GM12873 (cell line): Measurements from ENCODE around the gene PRELID3B.

Experiments used
- TF ChIP-seq, protein P1 (sequence below): IDR thresholded peaks from 2 replicates; pipeline ENCODE4 v1.5.1; 2012; ENCODE audit warnings: low read depth, mild to moderate bottlenecking, moderate library complexity, low read length, control low read depth; ENCODE audit not compliant: insufficient read depth; ENCODE audit errors: missing control alignments

PRELID3B gene

GRCh38 chr20:59032713-59033059, 9.9 kb downstream of the PRELID3B start:
- TF ChIP-seq, protein P1, sequence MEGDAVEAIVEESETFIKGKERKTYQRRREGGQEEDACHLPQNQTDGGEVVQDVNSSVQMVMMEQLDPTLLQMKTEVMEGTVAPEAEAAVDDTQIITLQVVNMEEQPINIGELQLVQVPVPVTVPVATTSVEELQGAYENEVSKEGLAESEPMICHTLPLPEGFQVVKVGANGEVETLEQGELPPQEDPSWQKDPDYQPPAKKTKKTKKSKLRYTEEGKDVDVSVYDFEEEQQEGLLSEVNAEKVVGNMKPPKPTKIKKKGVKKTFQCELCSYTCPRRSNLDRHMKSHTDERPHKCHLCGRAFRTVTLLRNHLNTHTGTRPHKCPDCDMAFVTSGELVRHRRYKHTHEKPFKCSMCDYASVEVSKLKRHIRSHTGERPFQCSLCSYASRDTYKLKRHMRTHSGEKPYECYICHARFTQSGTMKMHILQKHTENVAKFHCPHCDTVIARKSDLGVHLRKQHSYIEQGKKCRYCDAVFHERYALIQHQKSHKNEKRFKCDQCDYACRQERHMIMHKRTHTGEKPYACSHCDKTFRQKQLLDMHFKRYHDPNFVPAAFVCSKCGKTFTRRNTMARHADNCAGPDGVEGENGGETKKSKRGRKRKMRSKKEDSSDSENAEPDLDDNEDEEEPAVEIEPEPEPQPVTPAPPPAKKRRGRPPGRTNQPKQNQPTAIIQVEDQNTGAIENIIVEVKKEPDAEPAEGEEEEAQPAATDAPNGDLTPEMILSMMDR, result peak; percentile 24

DNA sequence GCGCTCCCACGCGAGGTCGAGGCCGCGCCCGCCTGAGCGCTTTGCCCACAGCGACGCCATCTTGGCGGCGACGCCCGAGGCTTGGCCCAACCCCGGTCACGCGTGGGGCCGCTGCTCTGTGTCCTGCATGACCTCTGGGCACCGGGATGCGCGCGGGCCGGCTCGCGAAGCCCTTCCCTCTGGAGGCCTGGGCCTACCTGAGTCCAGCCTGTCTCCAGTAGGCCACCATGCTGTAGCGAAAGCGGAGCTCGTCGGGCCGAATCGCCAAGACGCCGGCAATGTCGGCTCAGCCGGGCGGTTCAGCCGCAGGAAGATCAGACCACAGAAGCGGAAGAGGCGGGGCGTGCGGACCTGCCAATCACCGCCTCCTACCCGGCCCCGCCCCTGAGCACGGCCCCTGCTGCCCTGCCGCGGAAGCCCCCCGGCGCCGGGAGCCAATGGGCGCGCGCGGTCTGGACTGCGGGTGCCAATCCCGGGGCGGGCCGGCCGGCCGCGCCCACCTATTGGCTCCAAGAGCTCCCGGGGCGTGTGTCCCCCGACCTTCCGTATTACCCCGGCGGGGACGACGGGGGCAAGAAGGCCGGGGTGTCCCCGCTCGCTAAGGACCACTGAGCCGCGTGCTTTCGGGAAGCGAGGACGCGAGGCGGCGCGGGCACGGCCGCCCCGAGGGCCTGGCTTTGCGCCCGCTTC, 10.4 kb downstream of the PRELID3B start, which contains the start of gene ATP5F1E:
Gene ATP5F1E, minus strand, starts transcription at position 313 of the 690 bp plus-strand sequence. Its CDS starts 84 bp downstream, at position 229.
- TF ChIP-seq, protein P1, result no peak

DNA sequence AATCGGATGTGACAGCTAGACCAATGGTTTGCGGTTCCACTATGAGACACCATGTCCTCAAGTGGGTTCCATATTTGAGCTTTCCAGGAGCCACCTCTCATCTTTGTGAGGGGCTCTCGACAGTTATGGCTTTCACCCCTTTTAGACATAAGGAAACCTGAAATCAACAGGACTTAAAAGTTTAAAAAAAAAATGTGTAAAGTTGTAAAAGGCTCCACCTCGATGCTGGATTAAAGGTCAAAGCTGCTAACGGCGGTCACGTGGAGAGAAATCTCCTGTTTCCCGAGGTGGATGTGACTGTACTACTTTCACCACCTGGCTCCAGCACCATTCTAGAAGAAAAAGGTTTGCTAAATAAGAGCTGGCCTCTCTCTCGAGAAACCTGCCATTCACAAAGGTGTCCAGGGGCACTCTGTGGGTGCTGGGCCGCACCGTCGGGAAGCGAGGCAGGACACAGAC, 11.0 kb downstream of the PRELID3B start:
- TF ChIP-seq, protein P1, result no peak

DNA sequence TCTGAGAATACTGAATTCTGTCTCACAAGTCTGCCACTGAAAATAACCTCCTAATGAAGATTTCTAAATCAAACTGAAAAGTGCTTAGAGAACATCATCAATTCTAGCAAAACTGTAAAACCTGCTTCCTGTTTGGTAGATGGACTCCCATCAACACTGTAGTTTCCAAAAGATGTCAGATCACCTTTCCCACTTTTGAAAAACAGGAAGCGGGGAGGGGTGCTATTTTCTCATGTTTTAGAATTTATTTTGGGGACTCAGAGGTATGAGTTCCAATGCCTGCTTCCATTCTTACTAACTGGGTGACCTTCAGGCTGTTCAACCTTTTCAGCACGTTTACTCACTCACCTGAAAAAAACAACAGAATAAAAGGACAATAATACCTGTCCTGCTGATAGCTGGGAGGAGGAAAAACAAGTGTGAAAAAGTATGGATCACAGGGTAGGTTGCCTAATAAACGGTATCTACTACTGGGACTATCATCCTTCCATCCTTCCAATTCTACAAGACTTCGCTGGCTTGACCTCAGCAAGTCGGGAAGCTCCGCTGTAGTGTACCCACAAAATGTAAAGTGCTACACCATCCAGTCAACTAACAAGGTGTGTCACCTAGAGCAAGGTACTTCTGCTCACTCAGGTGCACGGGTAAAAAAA, 11.5 kb downstream of the PRELID3B start:
- TF ChIP-seq, protein P1, result no peak

DNA sequence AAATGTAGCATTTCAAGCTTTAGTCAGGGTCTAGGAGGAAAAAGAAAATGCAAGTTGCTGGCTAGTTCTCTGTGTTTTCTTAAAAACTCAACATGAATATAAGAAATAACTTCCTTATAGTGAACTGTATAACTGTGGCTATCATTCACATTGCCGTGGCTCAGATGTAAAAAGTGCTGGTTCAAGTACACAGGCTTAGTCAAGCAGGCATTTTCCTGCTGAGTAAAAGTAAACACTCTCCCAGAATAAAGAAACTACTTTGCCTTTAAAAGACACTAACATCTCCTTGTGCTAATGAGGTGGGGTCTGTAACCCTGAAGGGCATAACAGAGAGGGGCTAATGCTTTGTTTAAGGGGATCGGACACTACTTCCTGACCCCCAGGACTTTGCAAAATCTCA, 13.8 kb downstream of the PRELID3B start:
- TF ChIP-seq, protein P1, result no peak

GRCh38 chr20:59027741-59028320, 14.8 kb downstream of the PRELID3B start:
- TF ChIP-seq, protein P1, result no peak
